Measurements from ENCODE around the gene DNMT3B. TPM values are rescaled to one million over a fixed set of nuclear protein-coding genes. Genes with fewer than 3 reads are reported as not detected.

The DNMT3B gene
- total and polyA plus RNA-seq, 12 donors: 0.12 to 2.0 (median 0.87) TPM; not detected in 1

- intact Hi-C loops (cut with DNase I): no loop called here
- H3K4me3 ChIP-seq: no peak overlapping the region
- no peaks in the 10 kb centered on the region for H3K27me3 ChIP-seq
- no peak for DNase-seq
- WGBS, 4 donors: 88 to 89% (median 88%) methylated on average over 6 of the region's 6 CpGs
- H3K4me1 ChIP-seq (replicated peaks in 1 of 2): peaks cover 0 to 6% of the 10 kb centered on the region in 2 donors
- no peak overlapping the region for H3K27ac ChIP-seq
- H3K36me3 ChIP-seq (replicated peaks in 1 of 2): no peaks in the 10 kb centered on the region
- H3K9me3 ChIP-seq (replicated peaks in 1 of 3): no peaks in the 10 kb centered on the region
- TF ChIP-seq CTCF (IDR thresholded peaks at IDR 0.05) (no peak), POLR2A (IDR thresholded peaks at IDR 0.05) (no peak)
Measured at GRCh38 chr20:32751702-32752457, 10.3 kb upstream of the DNMT3B start.

- 51 to 60% (median 52%) methylated on average over 8 to 10 of the region's 10 CpGs for WGBS, 4 donors
- Histone ChIP-seq H3K27me3 (no peaks in the 10 kb centered on the region), H3K9me3 (replicated peaks in 1 of 3) (no peaks in the 10 kb centered on the region), H3K4me3 (no peak overlapping the region), H3K27ac (no peak overlapping the region), H3K36me3 (replicated peaks in 1 of 2) (no peaks in the 10 kb centered on the region), H3K4me1 (replicated peaks in 1 of 2) (peaks cover 0 to 6% of the 10 kb centered on the region in 2 donors)
- TF ChIP-seq CTCF (IDR thresholded peaks at IDR 0.05): no peak
- no peak for TF ChIP-seq POLR2A (IDR thresholded peaks at IDR 0.05)
- intact Hi-C loops (cut with DNase I): no loop called here
- peak in 2 of 7 donors; percentile 14 to 33 for DNase-seq
Measured at GRCh38 chr20:32752458-32753250, 9.5 kb upstream of the DNMT3B start.

- no peak for TF ChIP-seq POLR2A (IDR thresholded peaks at IDR 0.05)
- no peak for TF ChIP-seq CTCF (IDR thresholded peaks at IDR 0.05)
- intact Hi-C loops (cut with DNase I): no loop called here
- no peak overlapping the region for H3K27ac ChIP-seq
- H3K36me3 ChIP-seq (replicated peaks in 1 of 2): no peaks in the 10 kb centered on the region
- WGBS, 4 donors: 72 to 92% (median 84%) methylated on average over 4 of the region's 4 CpGs
- H3K4me3 ChIP-seq: no peak overlapping the region
- peaks cover 0 to 6% of the 10 kb centered on the region in 2 donors for H3K4me1 ChIP-seq (replicated peaks in 1 of 2)
- no peaks in the 10 kb centered on the region for H3K9me3 ChIP-seq (replicated peaks in 1 of 3)
- no peaks in the 10 kb centered on the region for H3K27me3 ChIP-seq
- no peak for DNase-seq
Measured at GRCh38 chr20:32753731-32754130, 8.5 kb upstream of the DNMT3B start.

GRCh38 chr20:32756156-32756555, 6.0 kb upstream of the DNMT3B start:
- Histone ChIP-seq H3K36me3 (replicated peaks in 1 of 2) (no peaks in the 10 kb centered on the region), H3K27ac (no peak overlapping the region), H3K27me3 (no peaks in the 10 kb centered on the region), H3K4me1 (replicated peaks in 1 of 2) (peaks cover 0 to 6% of the 10 kb centered on the region in 2 donors), H3K4me3 (no peak overlapping the region), H3K9me3 (replicated peaks in 1 of 3) (no peaks in the 10 kb centered on the region)
- intact Hi-C loops (cut with DNase I): no loop called here
- TF ChIP-seq CTCF (IDR thresholded peaks at IDR 0.05) (no peak), POLR2A (IDR thresholded peaks at IDR 0.05) (no peak)
- WGBS, 4 donors: 54 to 64% (median 59%) methylated on average over 5 of the region's 5 CpGs
- no peak for DNase-seq

Measured in adrenal gland (tissue), 12 donors.